PC-3 (cell line): ENCODE results near the gene GAS7.

ENCODE experiments used
- EZH2 ChIP-seq: fragments of 300-600 bp; sonication (generic); IDR thresholded peaks from one replicate; pipeline ENCODE4 v1.6.1; 2017; ENCODE audit warnings: antibody characterized with exemption, mild to moderate bottlenecking, low read length; ENCODE audit not compliant: unreplicated experiment
- TF ChIP-seq, protein P1 (sequence below): fragments of 300-600 bp; sonication (generic); conservative IDR thresholded peaks from 2 replicates; pipeline ENCODE4 v1.5.1; 2017; ENCODE audit warnings: antibody characterized with exemption, low read depth, mild to moderate bottlenecking, low read length

- TF ChIP-seq, protein P1, sequence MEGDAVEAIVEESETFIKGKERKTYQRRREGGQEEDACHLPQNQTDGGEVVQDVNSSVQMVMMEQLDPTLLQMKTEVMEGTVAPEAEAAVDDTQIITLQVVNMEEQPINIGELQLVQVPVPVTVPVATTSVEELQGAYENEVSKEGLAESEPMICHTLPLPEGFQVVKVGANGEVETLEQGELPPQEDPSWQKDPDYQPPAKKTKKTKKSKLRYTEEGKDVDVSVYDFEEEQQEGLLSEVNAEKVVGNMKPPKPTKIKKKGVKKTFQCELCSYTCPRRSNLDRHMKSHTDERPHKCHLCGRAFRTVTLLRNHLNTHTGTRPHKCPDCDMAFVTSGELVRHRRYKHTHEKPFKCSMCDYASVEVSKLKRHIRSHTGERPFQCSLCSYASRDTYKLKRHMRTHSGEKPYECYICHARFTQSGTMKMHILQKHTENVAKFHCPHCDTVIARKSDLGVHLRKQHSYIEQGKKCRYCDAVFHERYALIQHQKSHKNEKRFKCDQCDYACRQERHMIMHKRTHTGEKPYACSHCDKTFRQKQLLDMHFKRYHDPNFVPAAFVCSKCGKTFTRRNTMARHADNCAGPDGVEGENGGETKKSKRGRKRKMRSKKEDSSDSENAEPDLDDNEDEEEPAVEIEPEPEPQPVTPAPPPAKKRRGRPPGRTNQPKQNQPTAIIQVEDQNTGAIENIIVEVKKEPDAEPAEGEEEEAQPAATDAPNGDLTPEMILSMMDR = no peak
- no peak for TF ChIP-seq EZH2
These were observed 241.8 kb downstream of the GAS7 start for GRCh38 chr17:9956474-9957131.
